Forelimb muscle (tissue), 1 donor: ENCODE data around the gene CD300LD. TPM values are rescaled to one million over a fixed set of nuclear protein-coding genes. Genes with fewer than 3 reads are reported as not detected.
"Not testable (repeated sequence)": the region's sequence is repeated elsewhere in the genome, so short reads cannot be mapped to it uniquely, and the experiment has no call there.

ENCODE experiments used
- DNase-seq: peaks from one replicate; pipeline ENCODE4 v3.0.0-alpha.2; 2013; ENCODE audit warnings: low read depth
- polyA plus RNA-seq: library from polyadenylated mRNA; unstranded; fragments of 120-200 nt; gene quantifications from one replicate; pipeline ENCODE4 v1.2.1, GENCODE V29; 2013; ENCODE audit not compliant: insufficient read length

Gene CD300LD
- polyA plus RNA-seq, 1 donor, result not detected

GRCh38 chr17:74571621-74572270, 20.3 kb downstream of the CD300LD start:
- DNase-seq, result no peak

DNA sequence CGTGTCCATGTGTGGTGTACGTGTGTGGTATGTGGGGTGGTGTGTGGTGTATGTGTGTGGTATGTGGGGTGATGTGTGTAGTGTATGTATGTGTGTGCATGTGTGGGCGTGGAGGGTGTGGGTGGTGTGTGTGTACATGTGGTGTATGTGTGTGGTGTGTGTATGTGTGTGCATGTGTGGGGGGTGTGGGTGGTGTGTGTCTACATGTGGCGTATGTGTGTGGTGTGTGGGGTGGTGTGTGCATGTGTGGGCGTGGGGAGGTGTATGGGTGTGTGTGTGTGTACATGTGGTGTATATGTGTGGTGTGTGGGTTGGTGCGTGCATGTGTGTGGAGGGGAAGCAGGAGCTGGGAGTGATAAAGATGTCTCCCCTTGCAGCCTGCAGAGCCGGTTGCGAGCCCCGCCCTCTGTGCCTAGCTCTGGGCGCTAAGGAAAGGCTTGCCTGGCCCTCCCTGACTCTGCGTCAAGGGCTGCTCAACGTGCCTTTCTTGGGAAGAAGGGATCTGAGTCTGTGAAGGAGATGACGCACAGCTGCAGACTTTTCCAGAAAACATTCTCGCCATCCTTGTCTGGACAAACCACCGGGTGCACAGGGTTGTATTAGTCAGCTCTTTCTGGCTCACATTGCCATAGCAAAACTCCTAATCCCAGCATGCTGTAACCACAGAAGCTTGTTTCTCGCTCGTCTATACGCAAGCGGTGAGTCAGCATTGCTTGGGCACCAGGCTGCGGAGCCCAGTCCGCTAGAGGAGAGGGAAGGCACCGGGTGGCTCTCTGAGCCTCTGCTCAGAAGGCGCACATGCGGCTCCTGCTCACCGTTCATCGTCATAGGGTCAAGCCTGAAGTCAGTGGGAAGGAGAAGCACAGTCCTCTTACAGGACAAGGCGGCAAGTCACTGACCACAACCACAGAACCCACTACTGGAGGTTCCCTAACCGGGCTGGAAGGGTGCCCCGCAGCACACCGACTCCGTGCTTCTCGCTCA, 22.8 kb downstream of the CD300LD start:
- no peak for DNase-seq

- no peak for DNase-seq
Measured at GRCh38 chr17:74568106-74568873, 23.8 kb downstream of the CD300LD start.

- no peak for DNase-seq
Measured at GRCh38 chr17:74567397-74567796, 24.7 kb downstream of the CD300LD start, which contains the start of gene CD300H. CD300H (minus strand) TSS chr17:74567509.

- no peak for DNase-seq
Measured at GRCh38 chr17:74566132-74566753, 25.8 kb downstream of the CD300LD start.

- DNase-seq, result no peak
Measured at GRCh38 chr17:74565126-74565525, 27.0 kb downstream of the CD300LD start.

- no peak for DNase-seq
Measured at GRCh38 chr17:74563358-74563757, 28.7 kb downstream of the CD300LD start.

DNA sequence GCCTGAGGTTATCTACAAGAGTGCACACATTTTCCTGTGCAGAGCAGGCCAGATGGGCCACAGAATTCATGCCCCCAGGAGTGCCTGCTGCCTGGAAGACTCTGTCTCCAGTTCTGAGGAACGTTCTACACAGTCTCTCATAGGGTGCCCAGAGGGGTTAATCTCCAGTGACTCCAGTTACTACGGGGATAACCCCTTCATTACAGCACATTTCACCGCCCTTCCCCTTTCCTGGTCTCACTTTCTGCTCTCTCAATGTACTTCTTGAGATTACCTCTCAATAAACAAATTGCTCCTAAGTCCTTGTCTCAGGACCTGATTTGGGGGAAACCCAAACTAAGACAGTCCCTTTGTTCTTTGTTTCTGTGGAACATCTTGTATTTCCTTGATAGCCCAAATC, 30.5 kb downstream of the CD300LD start:
- no peak for DNase-seq

GRCh38 chr17:74558882-74559519, 33.1 kb downstream of the CD300LD start:
- no peak for DNase-seq

DNA sequence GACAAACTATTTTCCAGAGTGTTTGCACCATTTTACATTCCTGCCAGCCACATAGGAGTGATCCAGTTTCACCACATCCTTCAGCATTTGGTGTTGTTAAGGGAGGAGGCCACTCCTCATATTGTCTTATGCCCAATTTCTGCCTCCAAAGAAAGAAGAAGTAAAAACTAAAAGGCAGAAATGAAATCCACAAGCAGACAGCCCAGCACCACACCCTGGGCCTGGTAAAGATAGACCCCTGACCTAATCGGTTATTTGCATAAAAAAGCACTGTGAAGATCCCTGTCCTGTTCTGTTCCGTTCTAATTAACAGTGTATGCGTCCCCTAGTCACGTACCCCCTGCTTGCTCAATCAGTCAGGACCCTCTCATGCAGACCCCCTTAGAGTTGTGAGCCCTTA, 33.7 kb downstream of the CD300LD start:
- not testable (repeated sequence) for DNase-seq

DNA sequence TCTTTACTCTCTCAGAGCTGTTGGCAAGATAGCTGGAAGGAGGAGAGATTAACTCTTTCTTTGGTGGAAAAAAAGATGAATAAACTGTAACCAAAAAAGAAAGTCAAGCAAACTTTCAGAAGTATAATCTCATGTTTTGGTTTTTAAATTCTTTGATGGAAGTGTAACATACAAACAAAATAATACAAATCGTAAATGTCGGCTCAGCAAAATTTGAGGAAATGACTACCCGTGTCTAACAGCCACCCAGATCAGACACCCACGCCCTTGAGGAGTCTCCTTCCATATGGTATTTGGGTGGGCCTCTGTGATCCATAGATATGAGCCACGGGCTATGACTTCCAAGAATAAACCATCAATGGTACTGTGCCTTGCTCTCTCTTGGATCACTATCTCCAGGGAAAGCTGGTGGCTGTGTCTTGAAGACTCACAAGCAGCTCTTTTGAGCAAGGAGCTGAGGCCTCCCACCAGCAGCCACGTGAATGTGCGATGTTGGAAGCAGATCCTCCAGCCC, 36.6 kb downstream of the CD300LD start:
- no peak for DNase-seq

- DNase-seq, result no peak
Measured at GRCh38 chr17:74554909-74555308, 37.2 kb downstream of the CD300LD start.

DNA sequence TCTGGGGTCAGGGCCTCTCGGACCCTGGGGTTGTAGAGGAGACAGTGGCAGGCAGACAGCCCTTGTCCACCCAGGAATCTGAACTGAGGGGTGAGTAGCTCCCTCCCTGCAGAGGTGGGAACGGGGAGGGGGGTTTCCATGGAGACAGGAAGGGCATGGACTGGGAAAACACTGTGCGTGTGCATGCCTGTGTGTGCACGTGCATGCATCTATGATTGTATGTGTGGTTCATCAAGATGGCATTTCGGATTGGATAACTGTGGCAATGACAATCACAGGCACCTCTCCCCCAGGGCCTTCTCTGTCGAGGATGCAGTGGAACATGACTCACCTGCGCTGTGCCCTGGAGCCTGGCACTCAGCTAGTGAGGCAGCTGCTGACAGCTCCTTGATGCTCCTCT, 40.0 kb downstream of the CD300LD start:
- no peak for DNase-seq

DNA sequence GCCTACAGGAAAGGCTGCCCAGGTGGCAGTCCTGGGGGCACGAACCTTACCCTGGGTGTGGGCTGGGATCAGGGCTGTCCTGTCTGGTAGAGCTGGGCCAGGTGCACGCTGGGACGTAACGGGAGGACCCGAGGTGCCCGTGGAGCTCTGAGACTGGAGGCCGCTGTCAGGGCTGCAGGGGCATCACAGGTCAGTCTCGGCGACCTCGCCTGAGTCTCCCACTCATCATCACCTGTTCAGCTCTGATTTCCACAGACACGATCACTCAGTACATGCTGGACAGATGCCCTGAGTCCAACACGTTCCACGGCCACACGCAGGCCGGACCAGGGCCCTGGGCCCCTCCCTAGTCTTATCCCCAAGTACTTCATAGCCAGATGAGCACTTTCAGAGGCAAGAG, 41.5 kb downstream of the CD300LD start:
- no peak for DNase-seq

GRCh38 chr17:74549343-74549742, 42.7 kb downstream of the CD300LD start:
- no peak for DNase-seq

DNA sequence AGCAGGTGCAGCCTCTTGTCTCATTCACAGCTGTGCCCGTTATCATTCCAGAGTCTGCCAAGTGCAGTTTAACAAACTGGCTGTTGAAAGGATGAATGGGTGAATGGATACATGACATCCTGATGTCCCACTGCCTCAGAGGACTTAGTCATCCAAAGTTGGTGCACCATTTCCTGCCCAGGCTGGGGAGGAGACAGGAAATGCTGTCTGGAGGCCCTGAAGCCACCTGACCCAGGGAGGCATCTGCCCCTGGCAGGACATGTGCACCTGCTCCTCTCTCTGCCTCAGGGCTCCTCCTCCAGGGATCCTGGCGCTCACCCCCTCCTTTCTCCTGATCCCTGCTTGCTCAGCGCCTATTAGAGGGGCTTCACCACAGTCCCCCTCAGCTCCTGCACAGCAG, 44.3 kb downstream of the CD300LD start:
- DNase-seq, result no peak

DNA sequence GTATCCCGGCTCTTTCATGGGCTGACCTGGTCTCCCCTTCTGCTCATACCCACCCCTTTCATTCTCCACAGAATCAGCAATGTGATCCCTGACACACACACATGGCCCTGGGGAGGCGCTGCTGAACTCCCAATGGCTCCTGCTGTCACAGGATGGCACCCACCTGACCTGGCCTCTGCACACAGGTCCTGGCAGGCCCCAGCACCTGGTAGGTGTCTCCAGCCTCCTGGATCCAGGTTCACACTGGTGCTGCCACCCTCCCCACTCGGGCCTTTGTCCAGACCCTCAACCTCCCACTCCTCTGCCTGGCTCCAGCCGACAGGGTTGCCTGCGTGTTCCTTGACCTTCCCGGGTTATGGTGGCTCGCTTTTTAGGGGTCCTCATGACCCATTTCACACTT, 44.8 kb downstream of the CD300LD start:
- DNase-seq, result no peak

GRCh38 chr17:74546586-74546985, 45.5 kb downstream of the CD300LD start:
- DNase-seq, result no peak

GRCh38 chr17:74545843-74546230, 46.2 kb downstream of the CD300LD start, which contains the start of gene CD300C:
CD300C (minus strand) TSS chr17:74546115; CDS start chr17:74545782, 333 bp downstream.
- no peak for DNase-seq

- DNase-seq, result no peak
Measured at GRCh38 chr17:74544991-74545842, 46.9 kb downstream of the CD300LD start.
